Occipital lobe (tissue), 2 donors: ENCODE results near the gene XRCC4. TPM values are rescaled to one million over a fixed set of nuclear protein-coding genes. Genes with fewer than 3 reads are reported as not detected.
A peak's percentile ranks its signal among the peaks of the same experiment; 100 is the strongest.
"Not testable (repeated sequence)": the region's sequence is repeated elsewhere in the genome, so short reads cannot be mapped to it uniquely, and the experiment has no call there.

ENCODE experiments used
- DNase-seq: peaks from one replicate; lab custom pipeline; 2025; lab: John Stamatoyannopoulos, UW
- total RNA-seq: library from RNA; depleted of rRNA; stranded (reverse); fragments of >200 nt; gene quantifications from one replicate; pipeline ENCODE4 v1.2.3, GENCODE V29; 2014

XRCC4 gene
- total RNA-seq = 7.8 TPM

DNA sequence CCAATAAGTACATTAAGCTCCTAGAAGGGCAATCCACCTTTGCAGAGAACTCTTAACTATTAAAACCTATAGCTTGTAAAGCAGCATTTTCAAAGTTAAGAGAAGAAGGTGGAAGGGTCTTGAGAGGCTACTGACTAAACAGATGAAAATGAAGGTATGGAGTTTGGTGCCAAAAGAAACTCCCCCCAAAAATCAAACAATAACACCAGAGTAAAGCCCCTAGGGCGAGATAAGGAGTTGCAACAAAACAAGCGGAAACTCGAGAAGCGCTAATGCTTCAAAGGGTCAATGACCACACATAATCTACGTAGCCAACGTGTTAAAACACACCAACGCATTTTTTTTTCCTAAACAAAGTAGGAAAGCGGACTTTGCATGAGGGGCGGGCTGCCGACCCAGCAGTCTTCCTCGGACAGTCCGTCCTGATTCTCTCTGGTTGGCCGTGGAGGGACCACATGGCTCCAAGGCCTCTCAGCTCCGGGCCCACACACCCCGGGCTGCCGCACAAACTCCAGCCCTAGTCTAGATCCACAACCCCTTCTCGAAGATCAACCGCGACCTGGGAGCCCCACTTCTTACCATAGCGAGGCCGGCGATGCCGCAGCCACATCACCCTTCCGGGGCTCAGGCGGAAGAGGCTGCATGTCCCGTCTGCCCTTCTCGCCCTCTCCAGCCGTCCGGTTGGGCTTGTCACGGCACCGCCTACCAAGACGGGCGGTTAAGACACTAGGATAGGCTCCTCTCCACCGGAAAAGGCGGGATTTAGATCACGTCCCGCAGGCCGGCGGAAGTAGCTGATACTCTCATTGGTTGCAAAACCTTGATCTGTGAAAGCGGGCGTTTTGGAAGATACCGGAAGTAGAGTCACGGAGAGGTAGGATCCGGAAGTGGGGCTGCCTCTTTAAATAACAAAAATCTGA lies at the start of gene XRCC4, which contains the start of gene TMEM167A:
TSS of gene XRCC4 (plus strand) at position 806 of the 920 bp plus-strand sequence. CDS start 27,373 bp downstream, outside the sequence.
TSS of gene TMEM167A (minus strand) at position 653 of the 920 bp plus-strand sequence. CDS start at position 582, 71 bp downstream.
- DNase-seq = peak; percentile 97

DNA sequence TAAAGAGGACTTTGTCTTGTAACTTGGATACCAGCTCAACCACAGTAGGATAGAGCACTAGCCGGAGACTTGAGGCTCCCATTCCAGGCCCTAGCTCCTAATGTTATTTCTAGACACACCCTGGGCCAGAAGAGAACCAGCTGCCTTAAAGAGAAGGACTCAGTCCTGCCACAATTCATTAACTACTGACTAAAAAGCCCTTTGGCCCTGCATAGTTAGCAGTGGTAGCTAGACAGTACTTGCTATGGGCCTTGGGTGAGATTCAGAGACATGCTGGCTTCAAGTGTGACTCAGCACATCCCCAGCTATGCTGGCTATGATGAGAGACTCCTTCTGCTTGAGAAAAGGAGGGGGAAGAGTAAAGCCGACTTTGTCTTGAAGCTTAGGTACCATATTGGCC lies 47.4 kb upstream of the XRCC4 start:
- no peak for DNase-seq

DNA sequence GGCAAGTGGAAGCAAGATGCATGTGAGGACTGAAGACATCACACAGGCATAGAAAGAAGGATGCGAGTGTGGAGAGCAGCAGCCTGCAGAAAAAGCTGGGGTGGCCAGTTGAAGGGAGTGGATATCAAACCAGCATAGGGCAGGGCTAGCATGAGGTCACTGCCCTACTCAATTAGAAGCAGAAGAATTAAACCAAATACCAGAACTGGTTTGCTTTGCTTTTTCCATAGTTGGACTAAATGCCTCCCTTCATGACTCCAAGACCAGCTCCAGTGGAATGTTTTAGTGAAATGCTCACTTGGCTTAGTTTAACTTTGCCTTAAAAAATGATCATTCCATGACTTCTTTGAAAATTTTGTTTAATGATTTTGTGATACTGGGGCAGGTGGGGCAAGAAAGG lies 46.0 kb upstream of the XRCC4 start:
- DNase-seq = no peak

DNA sequence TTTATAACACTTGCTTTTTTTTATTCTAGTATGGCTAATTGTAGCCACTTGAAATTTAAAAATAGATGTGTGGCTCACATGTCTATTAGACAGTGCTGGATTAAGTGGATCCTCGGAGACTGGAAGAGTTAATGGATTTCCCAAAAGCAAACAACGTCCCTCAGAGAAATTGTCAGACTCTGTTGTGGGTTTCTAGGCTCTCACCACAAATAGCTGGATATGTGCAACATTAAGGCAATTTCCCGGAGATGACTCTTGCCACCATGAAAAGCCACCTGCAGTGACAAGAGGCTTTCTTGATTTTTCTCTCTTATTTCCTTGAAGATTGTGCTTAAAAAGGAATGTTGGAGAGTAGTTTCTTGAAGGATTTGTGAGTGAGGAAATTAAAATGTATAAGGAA lies 43.3 kb upstream of the XRCC4 start:
- no peak for DNase-seq

DNA sequence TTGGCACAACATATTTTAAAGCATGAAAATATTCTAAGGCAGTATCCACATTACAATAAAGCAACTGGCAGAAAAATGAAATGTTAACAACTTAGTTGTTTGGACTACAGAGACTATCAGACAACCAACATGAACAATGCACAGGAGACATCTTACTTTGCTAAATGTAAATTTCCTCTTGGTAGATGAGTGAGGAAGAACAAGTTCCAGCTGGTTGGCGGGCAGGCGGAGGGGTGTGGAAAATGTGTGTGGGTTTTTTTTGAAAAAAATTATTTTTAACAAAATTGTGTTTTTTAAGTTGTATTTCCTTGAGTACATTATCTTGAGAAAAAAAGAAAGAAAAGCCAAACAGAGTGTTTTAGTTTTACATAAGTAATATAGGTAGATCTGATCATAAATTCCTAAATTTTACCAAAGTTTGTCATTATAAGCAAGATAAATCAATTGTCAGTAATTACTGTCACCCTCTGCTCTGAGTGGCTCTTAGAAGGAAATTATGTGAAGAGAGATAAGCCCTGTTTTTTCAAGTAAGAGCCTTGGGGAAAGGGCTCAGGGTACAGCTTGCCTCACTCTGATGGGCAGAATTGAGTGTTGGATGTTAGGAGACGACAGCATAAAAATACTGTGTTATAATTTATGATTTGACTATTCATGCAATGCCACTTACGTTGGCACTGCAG lies 42.7 kb upstream of the XRCC4 start:
- DNase-seq = no peak

DNA sequence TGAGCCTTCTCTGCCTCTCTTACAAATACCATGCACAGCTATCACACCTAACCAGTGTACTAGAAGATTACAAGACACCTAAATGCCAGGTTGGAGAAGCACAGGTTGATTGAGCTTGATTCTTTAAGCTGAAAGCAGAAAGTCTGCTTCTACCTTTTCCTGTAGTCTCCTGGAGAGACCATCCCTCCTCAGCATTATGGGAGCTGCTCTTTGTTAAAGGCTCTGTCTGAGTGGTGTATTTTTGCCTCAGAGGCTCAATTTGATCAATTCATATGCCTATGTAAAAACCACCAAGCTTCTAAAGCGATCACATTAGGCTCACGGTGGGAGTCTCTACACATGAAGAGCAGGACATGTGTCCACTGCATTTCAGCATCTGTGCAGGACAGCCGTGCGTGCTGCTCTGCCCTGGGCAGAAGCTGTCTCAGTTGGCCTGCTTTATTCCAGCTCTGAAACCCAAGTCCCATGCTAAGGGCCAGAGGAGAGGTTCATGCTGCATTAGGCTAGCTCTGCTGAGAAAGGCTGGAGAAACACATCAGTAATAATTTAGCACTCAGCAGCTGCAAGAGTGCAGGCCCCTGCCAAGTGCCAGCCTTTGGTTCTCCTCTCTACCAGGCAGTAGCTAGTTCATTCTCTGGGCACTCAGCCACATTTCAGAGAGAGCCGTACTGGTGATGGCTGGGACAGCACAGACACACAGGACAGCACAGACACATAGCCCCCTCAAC lies 41.8 kb upstream of the XRCC4 start:
- peak; percentile 87 for DNase-seq

DNA sequence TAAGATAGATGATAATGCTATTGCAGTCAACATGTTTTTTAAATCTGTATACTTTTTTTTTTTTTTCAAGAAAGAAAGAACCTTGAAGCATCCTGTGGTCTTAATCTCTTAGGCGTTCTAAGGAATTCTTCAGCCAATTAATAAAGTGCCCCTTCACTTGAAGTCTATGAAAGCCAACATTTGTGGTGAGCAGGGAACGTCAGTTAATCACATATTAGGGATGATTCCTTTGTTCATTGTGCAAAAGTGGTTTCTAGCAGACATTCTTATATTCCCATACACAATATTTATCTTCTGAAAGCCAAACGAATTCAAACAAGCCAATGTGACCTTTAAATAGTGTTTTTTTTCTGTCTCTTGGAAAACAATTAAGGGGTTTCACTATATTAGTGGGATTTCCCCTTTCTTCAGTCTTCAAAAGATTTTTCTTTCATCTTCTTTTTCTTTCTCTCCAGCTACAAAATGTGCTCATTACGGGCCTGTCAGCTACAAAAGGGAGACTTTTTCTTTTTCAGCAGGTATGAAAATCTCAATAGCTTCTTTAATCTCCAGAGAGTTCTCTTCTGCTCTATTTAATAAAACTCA lies 40.3 kb upstream of the XRCC4 start:
- DNase-seq = no peak

DNA sequence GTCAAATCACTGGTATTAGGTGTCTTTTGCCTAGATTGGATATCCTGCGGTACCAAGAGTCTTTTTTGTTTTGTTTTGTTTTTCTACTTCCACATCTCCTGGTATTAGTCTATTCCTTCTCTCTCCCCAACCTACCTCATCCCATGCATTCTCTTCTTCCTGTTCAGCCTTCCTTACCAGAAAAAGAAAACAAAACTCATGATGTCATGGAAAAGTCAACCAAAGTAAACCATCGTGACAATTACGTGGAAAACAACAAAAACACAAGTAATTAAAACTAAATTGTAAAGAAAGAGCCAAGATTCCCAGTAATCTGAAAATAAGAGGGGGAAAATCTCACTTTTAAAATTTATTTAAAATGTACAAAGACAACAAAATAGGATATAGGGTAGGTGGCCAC lies 38.4 kb upstream of the XRCC4 start:
- no peak for DNase-seq

DNA sequence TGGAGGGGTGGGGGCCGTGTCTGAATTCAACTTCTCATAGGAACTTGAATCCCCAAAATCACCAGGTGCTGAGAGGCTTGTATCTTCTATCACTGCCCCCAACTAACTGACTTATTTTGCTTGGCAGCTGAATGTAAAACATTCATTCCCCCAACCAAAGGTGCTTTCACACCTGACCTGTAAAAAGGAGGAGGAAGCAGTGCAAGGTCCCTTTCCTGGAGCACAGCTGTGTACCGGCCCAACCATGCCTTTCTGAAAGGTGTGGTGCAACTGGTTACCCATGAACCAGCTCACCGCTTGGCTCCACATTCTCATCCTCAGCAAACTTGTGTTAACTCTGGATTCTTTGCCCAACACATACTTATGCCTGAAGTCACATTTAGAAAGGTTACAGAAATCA lies 34.8 kb upstream of the XRCC4 start:
- no peak for DNase-seq

DNA sequence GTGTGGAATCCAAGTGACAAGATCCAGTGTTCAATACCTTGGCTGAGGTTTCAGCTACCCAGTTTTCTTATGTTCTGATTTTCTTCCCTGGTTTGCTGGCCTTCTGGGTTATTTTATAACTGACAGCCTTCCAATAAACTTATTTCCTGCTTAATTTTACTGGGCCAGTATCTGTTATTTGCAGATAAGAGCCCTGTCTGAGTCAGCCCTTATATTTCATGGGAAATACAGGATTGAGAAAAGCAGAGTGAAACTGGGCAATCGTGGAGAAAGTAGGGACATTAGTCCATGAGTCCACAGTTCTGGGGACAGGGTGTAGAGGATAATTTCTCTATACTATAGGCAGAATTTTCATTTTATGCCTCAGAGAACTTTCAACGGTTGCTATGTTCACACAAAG lies 32.4 kb upstream of the XRCC4 start:
- DNase-seq = no peak

DNA sequence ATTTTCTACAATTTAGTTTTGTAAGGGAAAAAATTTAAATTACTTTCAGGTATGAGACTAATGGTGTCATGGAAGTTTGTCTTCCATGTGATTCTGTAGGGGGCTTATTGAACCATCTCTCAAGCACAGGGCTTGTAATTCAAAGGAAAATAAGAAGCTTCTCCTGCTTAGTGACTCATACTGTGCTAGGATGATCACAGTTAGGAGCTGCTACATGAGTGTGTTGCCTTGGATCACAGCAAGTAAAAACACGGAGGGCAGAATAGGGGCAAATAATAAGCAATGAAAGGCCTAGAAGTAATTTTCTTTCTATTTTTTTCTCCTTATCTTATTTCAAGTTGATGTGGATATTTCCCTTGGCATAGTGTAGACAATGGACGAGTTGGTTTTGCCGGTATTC lies 29.1 kb upstream of the XRCC4 start:
- DNase-seq = no peak

DNA sequence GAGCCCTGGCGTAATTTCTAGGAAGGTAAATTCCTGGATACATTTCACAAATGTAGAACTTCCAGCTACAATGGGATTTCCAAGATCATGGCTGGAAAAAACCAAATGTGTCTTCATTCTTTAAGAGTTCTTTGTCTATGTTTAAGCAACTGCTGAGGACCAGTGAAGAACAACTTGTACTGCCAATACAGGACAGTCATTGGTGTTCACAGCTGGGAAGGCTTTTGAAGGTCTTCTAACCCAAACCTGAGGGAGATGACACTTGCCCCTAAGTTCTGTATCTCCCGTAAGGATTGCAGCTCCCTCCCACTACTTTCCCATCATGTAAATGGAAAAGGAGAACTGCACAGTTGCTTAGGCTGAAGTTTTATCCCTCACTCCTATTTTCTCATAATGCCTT lies 28.5 kb upstream of the XRCC4 start:
- no peak for DNase-seq

DNA sequence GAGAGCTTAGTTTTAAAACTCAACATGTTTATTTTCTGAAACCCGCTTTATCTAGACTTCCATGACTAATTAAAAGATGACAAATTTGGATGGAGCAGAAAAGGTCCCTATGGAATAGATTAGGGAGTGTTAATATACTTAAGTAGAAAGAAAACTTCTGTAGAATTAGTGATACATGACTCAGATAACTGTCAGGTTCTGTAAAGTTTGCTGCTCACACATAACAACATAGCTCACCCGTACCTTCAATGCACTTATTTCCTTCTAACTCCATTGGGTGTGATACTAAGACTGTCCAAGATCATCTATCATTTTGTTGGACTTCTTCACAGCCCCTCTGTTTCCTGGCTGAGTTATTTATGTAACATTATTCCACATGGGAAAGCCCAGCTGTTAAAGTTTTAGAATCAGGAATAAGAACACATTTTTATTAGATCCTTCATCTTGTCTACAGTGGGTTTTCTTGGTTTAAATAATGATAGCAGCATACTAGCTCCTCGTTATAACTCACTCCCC lies 27.9 kb upstream of the XRCC4 start:
- no peak for DNase-seq

DNA sequence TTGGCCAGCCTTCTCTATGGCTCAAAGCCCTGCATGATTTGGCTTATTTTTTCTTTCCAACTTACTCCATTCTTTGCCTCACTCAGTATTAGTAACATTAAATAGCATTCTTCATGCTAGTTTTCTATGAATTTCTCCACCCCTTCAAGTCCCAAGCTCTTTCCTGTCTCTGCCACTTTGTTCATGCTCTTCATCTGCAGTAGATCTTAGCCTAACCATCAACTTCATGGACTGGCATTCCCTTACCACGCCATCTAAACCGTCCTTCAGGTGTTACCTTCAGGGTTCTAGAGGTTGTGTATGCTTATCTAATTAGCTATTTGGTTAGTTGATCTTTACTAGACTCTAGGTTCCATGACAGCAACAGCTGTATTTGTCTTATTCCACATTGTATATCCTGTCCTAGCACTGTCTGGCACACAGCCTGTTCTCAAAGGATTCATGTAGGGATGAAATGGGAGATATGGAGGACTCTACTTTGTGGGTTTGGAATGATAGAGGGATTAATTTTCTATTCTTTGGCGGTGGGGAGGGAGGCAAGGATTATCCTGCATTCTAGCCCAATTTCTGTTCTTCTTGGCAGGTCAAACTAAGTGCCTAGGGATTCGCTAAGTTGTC lies 26.5 kb upstream of the XRCC4 start:
- no peak for DNase-seq

DNA sequence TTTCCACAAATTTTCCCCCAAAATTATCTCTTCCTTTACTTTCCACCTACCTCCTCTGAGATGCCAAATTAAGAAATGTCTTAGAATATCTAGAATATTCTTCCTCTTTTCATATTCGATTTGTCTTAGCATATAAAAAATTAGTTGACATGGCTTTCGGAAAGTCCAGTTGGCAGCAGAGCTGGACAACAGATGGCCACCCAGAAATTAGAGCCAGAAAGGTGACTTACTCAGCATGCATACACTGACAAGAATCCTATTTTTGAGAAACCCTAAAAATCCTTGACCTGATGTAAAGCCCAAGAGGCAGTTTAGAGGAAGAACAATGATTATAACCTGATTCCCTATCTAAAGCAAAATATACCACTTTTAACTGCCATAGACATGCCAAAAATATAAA lies 22.2 kb upstream of the XRCC4 start:
- DNase-seq = no peak

DNA sequence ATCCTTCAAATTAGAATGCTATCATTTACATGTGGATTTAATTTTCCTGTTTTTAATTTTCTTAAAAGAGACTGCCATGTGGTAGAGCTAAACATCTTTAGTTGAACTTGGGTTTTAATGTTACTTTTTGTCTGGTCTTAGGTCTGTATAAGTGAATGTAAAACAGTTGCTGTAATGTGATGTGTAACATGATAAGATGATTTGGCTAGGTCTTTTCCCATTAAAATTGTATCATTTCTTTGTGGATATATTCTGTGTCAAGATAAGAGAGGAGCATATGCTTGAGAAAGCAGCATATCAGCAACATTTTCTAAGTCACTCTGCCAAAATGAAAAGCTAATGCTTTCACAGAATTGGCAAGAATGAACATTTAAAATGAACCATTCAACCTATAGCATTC lies 18.6 kb upstream of the XRCC4 start:
- no peak for DNase-seq

DNA sequence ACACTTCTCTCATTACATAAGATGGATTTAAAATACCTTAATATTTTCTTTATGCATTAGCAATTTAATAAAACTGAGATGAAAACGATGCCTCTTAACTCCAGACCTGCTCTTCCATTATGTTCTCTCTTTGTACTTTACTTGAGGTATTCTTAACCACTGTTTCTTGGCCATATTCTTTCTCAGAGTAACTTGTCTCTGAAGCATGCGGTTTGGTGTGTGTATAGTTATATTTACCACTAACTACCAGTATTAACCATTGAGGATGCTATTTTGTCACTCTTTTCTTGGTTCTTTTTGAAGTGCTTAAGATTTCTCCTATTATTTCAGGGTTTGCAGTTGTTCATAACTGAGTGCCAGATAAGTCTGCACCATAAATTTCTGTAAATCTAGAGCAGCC lies 18.0 kb upstream of the XRCC4 start:
- no peak for DNase-seq

DNA sequence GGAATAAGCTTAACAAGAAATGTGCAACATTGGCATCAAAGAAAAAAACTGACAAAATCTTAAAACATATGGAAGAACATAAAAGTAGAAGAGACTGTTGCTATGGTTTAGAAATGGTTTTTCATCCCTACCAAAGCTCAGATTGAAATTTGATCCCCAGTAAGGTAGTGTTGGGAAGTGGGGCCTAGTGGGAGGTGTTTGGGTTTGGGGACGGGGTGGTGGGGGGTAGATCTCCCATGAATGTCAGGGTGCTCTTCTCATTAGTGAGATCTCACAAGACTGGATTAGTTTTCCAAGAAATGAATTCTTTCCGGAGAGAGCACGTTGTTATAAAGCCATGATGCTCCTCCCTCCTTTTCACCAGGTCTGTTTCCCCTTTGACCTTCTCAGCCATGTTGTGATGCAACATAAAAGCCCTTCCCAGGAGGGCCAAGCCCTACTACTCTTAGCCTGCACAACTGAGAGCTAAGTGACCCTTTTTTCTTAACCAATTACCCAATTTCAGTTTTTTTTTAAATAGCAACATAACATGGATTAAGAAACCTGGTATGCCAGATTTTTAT lies 10.7 kb upstream of the XRCC4 start:
- DNase-seq = no peak

DNA sequence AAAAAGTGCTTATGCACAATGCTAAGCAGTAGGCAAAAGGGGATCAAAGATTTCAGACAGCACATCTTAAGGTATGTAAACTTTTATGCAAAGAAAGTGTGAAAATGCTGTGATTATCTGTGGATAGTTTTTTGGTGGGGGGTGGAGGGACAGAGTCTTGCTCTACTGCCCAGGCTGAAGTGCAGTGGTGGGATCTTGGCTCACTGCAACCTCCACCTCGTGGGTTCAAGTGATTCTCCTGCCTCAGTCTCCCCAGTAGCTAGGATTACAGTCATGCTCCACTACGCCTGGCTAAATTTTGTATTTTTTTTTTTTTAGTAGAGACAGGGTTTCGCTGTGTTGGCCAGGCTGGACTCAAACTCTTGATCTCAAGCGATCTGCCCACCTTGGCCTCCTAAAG lies 10.0 kb upstream of the XRCC4 start:
- DNase-seq = not testable (repeated sequence)

DNA sequence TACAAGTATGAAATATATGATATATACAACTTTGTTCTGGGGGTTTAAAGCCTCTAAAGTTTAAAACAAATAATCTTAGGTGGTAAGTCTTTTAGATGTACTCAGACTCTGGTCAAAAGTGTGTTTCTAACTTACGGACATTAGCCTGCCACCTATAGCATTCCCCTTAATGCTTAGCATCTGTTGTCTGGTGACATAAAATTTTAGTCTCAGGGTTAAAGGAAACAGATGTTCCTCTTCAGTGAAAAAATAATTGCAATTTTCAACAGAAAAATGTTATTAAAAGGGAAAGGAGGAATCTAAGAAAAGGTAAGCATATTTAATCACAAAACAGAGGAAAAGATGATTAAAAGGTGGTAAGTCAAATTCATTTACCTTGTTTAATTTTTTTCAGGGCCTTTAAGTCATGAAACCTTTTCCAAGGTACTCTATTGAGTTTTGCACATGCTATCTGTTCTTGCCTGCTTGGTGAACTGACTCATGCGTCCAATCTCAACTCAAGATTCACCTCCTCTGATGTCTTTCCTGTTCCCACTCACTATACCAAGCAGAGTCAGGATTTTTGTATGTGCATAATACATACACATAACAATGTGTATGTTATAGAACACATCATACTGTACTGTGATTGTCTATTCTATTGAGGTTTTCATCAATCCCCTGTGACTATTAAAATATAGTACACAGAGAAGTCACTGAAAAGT lies 8.1 kb upstream of the XRCC4 start:
- no peak for DNase-seq
